Measurements from ENCODE around the gene ANKRD31.

ANKRD31 gene

GRCh38 chr5:75148051-75148450, 88.6 kb downstream of the ANKRD31 start:
- TF ChIP-seq REST (IDR thresholded peaks at IDR 0.05; ENCODE audit: insufficient read depth in 1 of 2, low read depth in 2 of 2, low read length in 2 of 2) = no peak
- TF ChIP-seq FOXP2 (optimal IDR thresholded peaks at IDR 0.05; ENCODE audit: borderline replicate concordance, extremely low read depth, extremely low read length, insufficient read depth) = no peak
- no peak for TF ChIP-seq SIN3A (IDR thresholded peaks at IDR 0.05; ENCODE audit: borderline replicate concordance, insufficient read depth, low read length)
- no peak for TF ChIP-seq POLR2AphosphoS5 (IDR thresholded peaks at IDR 0.05; ENCODE audit: low read depth, low read length)
- TF ChIP-seq TAF1 (IDR thresholded peaks at IDR 0.05; ENCODE audit: borderline replicate concordance, insufficient read depth, low read length) = no peak

GRCh38 chr5:75142566-75143136, 94.0 kb downstream of the ANKRD31 start:
- TF ChIP-seq FOXP2 (optimal IDR thresholded peaks at IDR 0.05; ENCODE audit: borderline replicate concordance, extremely low read depth, extremely low read length, insufficient read depth) = no peak
- TF ChIP-seq POLR2AphosphoS5 (IDR thresholded peaks at IDR 0.05; ENCODE audit: low read depth, low read length) = no peak
- TF ChIP-seq TAF1 (IDR thresholded peaks at IDR 0.05; ENCODE audit: borderline replicate concordance, insufficient read depth, low read length) = no peak
- TF ChIP-seq SIN3A (IDR thresholded peaks at IDR 0.05; ENCODE audit: borderline replicate concordance, insufficient read depth, low read length) = no peak
- TF ChIP-seq REST (IDR thresholded peaks at IDR 0.05; ENCODE audit: insufficient read depth in 1 of 2, low read depth in 2 of 2, low read length in 2 of 2) = no peak

GRCh38 chr5:75140277-75140676, 96.4 kb downstream of the ANKRD31 start:
- no peak for TF ChIP-seq TAF1 (IDR thresholded peaks at IDR 0.05; ENCODE audit: borderline replicate concordance, insufficient read depth, low read length)
- no peak for TF ChIP-seq POLR2AphosphoS5 (IDR thresholded peaks at IDR 0.05; ENCODE audit: low read depth, low read length)
- no peak for TF ChIP-seq REST (IDR thresholded peaks at IDR 0.05; ENCODE audit: insufficient read depth in 1 of 2, low read depth in 2 of 2, low read length in 2 of 2)

GRCh38 chr5:75138689-75139088, 98.0 kb downstream of the ANKRD31 start:
- TF ChIP-seq SIN3A (IDR thresholded peaks at IDR 0.05; ENCODE audit: borderline replicate concordance, insufficient read depth, low read length) (no peak), FOXP2 (optimal IDR thresholded peaks at IDR 0.05; ENCODE audit: borderline replicate concordance, extremely low read depth, extremely low read length, insufficient read depth) (no peak), REST (IDR thresholded peaks at IDR 0.05; ENCODE audit: insufficient read depth in 1 of 2, low read depth in 2 of 2, low read length in 2 of 2) (no peak), TAF1 (IDR thresholded peaks at IDR 0.05; ENCODE audit: borderline replicate concordance, insufficient read depth, low read length) (no peak), POLR2AphosphoS5 (IDR thresholded peaks at IDR 0.05; ENCODE audit: low read depth, low read length) (no peak)

GRCh38 chr5:75130818-75131349, 105.8 kb downstream of the ANKRD31 start:
- no peak for TF ChIP-seq REST (IDR thresholded peaks at IDR 0.05; ENCODE audit: insufficient read depth in 1 of 2, low read depth in 2 of 2, low read length in 2 of 2)
- no peak for TF ChIP-seq TAF1 (IDR thresholded peaks at IDR 0.05; ENCODE audit: borderline replicate concordance, insufficient read depth, low read length)
- TF ChIP-seq POLR2AphosphoS5 (IDR thresholded peaks at IDR 0.05; ENCODE audit: low read depth, low read length) = no peak
- no peak for TF ChIP-seq FOXP2 (optimal IDR thresholded peaks at IDR 0.05; ENCODE audit: borderline replicate concordance, extremely low read depth, extremely low read length, insufficient read depth)
- TF ChIP-seq SIN3A (IDR thresholded peaks at IDR 0.05; ENCODE audit: borderline replicate concordance, insufficient read depth, low read length) = no peak
